SU-DHL-6 (cell line): ENCODE measurements around the gene CNTRL.

Experiments used
- EZH2phosphoT487 ChIP-seq: fragments of 200-600 bp; sonication (generic), shearing (Covaris generic); conservative IDR thresholded peaks from 2 replicates; pipeline ENCODE4 v1.6.1; 2018; ENCODE audit warnings: mild to moderate bottlenecking, antibody characterized with exemption, low read length, moderate library complexity, mixed read lengths
- TF ChIP-seq, protein P1 (sequence below): fragments of 200-600 bp; sonication (generic); IDR thresholded peaks from one replicate; pipeline ENCODE4 v1.5.1; 2017; ENCODE audit warnings: antibody characterized with exemption, mild to moderate bottlenecking, low read length, moderate library complexity; ENCODE audit not compliant: insufficient read depth, poor library complexity, severe bottlenecking

- TF ChIP-seq, protein P1, sequence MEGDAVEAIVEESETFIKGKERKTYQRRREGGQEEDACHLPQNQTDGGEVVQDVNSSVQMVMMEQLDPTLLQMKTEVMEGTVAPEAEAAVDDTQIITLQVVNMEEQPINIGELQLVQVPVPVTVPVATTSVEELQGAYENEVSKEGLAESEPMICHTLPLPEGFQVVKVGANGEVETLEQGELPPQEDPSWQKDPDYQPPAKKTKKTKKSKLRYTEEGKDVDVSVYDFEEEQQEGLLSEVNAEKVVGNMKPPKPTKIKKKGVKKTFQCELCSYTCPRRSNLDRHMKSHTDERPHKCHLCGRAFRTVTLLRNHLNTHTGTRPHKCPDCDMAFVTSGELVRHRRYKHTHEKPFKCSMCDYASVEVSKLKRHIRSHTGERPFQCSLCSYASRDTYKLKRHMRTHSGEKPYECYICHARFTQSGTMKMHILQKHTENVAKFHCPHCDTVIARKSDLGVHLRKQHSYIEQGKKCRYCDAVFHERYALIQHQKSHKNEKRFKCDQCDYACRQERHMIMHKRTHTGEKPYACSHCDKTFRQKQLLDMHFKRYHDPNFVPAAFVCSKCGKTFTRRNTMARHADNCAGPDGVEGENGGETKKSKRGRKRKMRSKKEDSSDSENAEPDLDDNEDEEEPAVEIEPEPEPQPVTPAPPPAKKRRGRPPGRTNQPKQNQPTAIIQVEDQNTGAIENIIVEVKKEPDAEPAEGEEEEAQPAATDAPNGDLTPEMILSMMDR, result no peak
- TF ChIP-seq EZH2phosphoT487, result no peak
Observed at GRCh38 chr9:121140162-121140561, 65.4 kb downstream of the CNTRL start.
